ENCODE results near the gene SORCS1.

DNA sequence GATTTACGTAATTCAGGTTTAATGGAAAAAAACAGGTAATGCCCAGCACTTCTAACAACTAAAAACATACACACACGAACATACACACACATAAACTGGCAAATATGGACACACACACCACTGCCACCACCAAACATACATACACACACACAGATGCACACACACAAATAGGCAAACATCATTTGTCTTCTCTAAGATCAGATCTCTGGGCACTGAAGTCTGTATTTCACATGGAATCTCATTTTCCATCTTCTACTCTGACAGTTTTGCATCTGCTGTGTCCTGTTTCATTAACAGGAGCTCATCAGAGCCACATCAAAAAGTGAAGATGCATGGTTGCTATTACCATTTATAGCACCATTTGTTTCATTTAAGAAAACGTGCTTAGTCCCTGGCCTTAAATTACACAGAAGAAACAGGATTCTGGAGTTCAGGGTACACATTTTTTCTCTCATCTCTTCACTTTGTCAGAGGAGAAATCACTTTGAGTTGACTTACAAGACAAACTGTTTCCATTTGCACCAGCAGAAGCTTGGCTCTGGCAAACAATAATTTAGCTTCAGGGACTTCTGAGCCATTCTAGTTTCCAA is 165.3 kb downstream of the SORCS1 start:
- TF ChIP-seq POLR2A (IDR thresholded peaks at IDR 0.05) (no peak), EP300 (IDR thresholded peaks at IDR 0.05) (no peak)
- TF ChIP-seq, protein P1, sequence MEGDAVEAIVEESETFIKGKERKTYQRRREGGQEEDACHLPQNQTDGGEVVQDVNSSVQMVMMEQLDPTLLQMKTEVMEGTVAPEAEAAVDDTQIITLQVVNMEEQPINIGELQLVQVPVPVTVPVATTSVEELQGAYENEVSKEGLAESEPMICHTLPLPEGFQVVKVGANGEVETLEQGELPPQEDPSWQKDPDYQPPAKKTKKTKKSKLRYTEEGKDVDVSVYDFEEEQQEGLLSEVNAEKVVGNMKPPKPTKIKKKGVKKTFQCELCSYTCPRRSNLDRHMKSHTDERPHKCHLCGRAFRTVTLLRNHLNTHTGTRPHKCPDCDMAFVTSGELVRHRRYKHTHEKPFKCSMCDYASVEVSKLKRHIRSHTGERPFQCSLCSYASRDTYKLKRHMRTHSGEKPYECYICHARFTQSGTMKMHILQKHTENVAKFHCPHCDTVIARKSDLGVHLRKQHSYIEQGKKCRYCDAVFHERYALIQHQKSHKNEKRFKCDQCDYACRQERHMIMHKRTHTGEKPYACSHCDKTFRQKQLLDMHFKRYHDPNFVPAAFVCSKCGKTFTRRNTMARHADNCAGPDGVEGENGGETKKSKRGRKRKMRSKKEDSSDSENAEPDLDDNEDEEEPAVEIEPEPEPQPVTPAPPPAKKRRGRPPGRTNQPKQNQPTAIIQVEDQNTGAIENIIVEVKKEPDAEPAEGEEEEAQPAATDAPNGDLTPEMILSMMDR (IDR thresholded peaks at IDR 0.05): no peak

Measured in tibial nerve (tissue), 4 donors.